PC-3 (cell line): ENCODE measurements around the gene PRKN. TPM values are rescaled to one million over a fixed set of nuclear protein-coding genes. Genes with fewer than 3 reads are reported as not detected.

Experiments used
- ATAC-seq: fragments of 200-7000 bp; cut with Tn5 transposase; 2 replicates; pipeline ENCODE4 v1.9.1; 2020; ENCODE audit warnings: mild to moderate bottlenecking, moderate library complexity
- BruUV-seq: library from RNA; stranded (reverse); fragments of 400-500 nt; replicated peaks from 2 replicates; lab custom pipeline; 2021; lab: Mats Ljungman, UMichigan
- CTCF ChIA-PET: fragments of 300-600 bp; sonication (Branson Sonifier 250); formaldehyde crosslinking; loops from one replicate; lab custom pipeline; 2022; ENCODE audit warnings: antibody characterized with exemption; lab: Charles Lee
- POLR2A ChIA-PET: fragments of 300-600 bp; sonication (Branson Sonifier 250); formaldehyde crosslinking; loops from one replicate; lab custom pipeline; 2022; ENCODE audit warnings: antibody characterized with exemption; ENCODE audit not compliant: unreplicated experiment; lab: Charles Lee
- DNase-seq: peaks from one replicate; pipeline ENCODE4 v3.0.0-alpha.2; 2015
- H2AFZ ChIP-seq: fragments of 300-600 bp; sonication (generic); 2 replicates; pipeline ENCODE4 v1.6.0; 2016; ENCODE audit warnings: antibody characterized with exemption, low read length
- H3F3A ChIP-seq: fragments of 300-600 bp; sonication (generic); one replicate; pipeline ENCODE4 v1.6.0; 2017; ENCODE audit warnings: antibody characterized with exemption, low read length, control low read depth, mild to moderate bottlenecking; ENCODE audit not compliant: unreplicated experiment
- H3K27ac ChIP-seq: fragments of 300-600 bp; sonication (generic); 2 replicates; pipeline ENCODE4 v1.5.1; 2016; ENCODE audit warnings: mild to moderate bottlenecking, low read length
- H3K27me3 ChIP-seq: fragments of 300-600 bp; sonication (generic); 2 replicates; pipeline ENCODE4 v1.6.1; 2016; ENCODE audit warnings: low read length, mixed read lengths
- H3K36me3 ChIP-seq: fragments of 300-600 bp; sonication (generic); 2 replicates; pipeline ENCODE4 v1.6.1; 2016; ENCODE audit warnings: low read depth, mixed run types, low read length, mixed read lengths
- H3K4me1 ChIP-seq: fragments of 300-600 bp; sonication (generic); 2 replicates; pipeline ENCODE4 v1.5.1; 2016; ENCODE audit warnings: low read length; ENCODE audit not compliant: insufficient read depth
- H3K4me2 ChIP-seq: fragments of 300-600 bp; sonication (generic); 2 replicates; pipeline ENCODE4 v1.6.0; 2016; ENCODE audit warnings: low read length
- H3K4me3 ChIP-seq: fragments of 300-600 bp; sonication (generic); 2 replicates; pipeline ENCODE4 v1.5.1; 2016; ENCODE audit warnings: mild to moderate bottlenecking, low read length, mixed read lengths
- H3K79me2 ChIP-seq: fragments of 300-600 bp; sonication (generic); 2 replicates; pipeline ENCODE4 v1.6.1; 2017; ENCODE audit warnings: low read length, mixed read lengths
- H3K9ac ChIP-seq: fragments of 300-600 bp; sonication (generic); 2 replicates; pipeline ENCODE4 v1.6.0; 2016; ENCODE audit warnings: mild to moderate bottlenecking, low read length
- H3K9me2 ChIP-seq: fragments of 300-600 bp; sonication (generic); replicated peaks from 2 replicates; pipeline ENCODE4 v1.6.1; 2016; ENCODE audit warnings: mixed run types, low read length, mixed read lengths
- H3K9me3 ChIP-seq: fragments of 300-600 bp; sonication (generic); 2 replicates; pipeline ENCODE4 v1.6.1; 2016; ENCODE audit warnings: low read length, mixed read lengths
- H4K20me1 ChIP-seq: fragments of 300-600 bp; sonication (generic); 2 replicates; pipeline ENCODE4 v1.6.1; 2016; ENCODE audit warnings: low read length, mixed read lengths
- EZH2 ChIP-seq: fragments of 300-600 bp; sonication (generic); IDR thresholded peaks from one replicate; pipeline ENCODE4 v1.6.1; 2017; ENCODE audit warnings: antibody characterized with exemption, mild to moderate bottlenecking, low read length; ENCODE audit not compliant: unreplicated experiment
- EZH2phosphoT487 ChIP-seq: fragments of 300-600 bp; sonication (generic); IDR thresholded peaks from 2 replicates; pipeline ENCODE4 v1.6.1; 2018; ENCODE audit warnings: mild to moderate bottlenecking, antibody characterized with exemption, low read length, borderline replicate concordance
- intact Hi-C: fragments of 100-400 bp; cut with micrococcal nuclease; formaldehyde crosslinking; loops from 2 replicates; pipeline ENCODE4 v1.9.0; 2023
- total RNA-seq: library from RNA; depleted of rRNA; stranded (reverse); fragments of >200 nt; gene quantifications from 2 replicates; pipeline ENCODE4 v1.2.3, GENCODE V29; 2014
- TF ChIP-seq, protein P1 (sequence below): fragments of 300-600 bp; sonication (generic); conservative IDR thresholded peaks from 2 replicates; pipeline ENCODE4 v1.5.1; 2017; ENCODE audit warnings: antibody characterized with exemption, low read depth, mild to moderate bottlenecking, low read length

PRKN gene
- total RNA-seq, 1 experiment from 2014 or later = not detected

DNA sequence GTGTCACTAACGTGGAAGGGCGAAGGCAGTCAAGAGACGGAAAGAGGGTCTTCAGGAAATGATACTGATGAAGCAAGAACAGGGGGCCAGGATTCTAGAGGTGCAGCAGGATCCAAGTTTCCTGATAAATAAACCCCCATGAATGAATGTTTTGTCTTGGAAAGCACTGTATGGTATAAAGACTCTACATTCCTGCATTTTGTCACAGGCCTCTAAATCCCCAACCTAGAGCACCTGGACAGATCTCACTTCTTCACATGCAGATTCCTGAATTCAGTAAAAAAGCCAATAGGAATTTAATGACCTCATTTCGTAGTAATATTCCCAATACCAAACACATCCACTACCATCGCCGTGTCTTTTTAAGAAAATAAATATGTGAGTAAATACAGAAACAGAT lies 577.8 kb downstream of the PRKN start:
- H3K27me3 ChIP-seq = no peaks in the 10 kb centered on the region
- no peak overlapping the region for H3K9ac ChIP-seq
- ChIA-PET CTCF (no interaction called here), POLR2A (no interaction called here)
- H3K79me2 ChIP-seq = no peaks in the 10 kb centered on the region
- no peaks in the 10 kb centered on the region for H4K20me1 ChIP-seq
- no peak overlapping the region for H3K4me2 ChIP-seq
- no peak overlapping the region for H3K4me3 ChIP-seq
- no peaks in the 10 kb centered on the region for H3F3A ChIP-seq
- H3K4me1 ChIP-seq = no peaks in the 10 kb centered on the region
- H3K9me3 ChIP-seq = no peaks in the 10 kb centered on the region
- intact Hi-C loops = no loop called here
- no TSS peak for BruUV-seq
- ATAC-seq = no peak
- H3K27ac ChIP-seq = no peak overlapping the region
- no peak for DNase-seq
- no peaks in the 10 kb centered on the region for H3K9me2 ChIP-seq
- H3K36me3 ChIP-seq = no peaks in the 10 kb centered on the region
- TF ChIP-seq EZH2phosphoT487 (no peak), EZH2 (no peak)
- TF ChIP-seq, protein P1, sequence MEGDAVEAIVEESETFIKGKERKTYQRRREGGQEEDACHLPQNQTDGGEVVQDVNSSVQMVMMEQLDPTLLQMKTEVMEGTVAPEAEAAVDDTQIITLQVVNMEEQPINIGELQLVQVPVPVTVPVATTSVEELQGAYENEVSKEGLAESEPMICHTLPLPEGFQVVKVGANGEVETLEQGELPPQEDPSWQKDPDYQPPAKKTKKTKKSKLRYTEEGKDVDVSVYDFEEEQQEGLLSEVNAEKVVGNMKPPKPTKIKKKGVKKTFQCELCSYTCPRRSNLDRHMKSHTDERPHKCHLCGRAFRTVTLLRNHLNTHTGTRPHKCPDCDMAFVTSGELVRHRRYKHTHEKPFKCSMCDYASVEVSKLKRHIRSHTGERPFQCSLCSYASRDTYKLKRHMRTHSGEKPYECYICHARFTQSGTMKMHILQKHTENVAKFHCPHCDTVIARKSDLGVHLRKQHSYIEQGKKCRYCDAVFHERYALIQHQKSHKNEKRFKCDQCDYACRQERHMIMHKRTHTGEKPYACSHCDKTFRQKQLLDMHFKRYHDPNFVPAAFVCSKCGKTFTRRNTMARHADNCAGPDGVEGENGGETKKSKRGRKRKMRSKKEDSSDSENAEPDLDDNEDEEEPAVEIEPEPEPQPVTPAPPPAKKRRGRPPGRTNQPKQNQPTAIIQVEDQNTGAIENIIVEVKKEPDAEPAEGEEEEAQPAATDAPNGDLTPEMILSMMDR = no peak
- no peak overlapping the region for H2AFZ ChIP-seq

DNA sequence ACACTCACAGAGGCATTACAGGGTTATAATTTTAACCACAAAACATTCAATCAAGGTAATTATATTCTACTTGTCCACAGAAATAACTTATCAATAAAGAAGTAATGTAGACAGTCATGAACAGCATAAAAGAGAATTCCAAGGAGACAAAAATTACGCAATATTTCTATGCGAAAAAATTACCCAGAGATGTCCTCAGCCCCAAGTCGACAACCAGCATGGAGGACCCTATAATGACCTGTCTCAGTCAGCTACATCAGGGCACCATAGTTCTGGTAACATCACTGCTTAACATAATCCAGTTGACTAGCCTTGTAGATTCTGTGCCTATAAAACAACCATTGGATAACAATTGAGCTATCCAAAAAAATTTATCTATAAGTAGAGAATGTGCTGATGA lies 579.8 kb downstream of the PRKN start:
- ChIA-PET CTCF (no interaction called here), POLR2A (no interaction called here)
- Histone ChIP-seq H3K9ac (no peak overlapping the region), H3K4me1 (no peaks in the 10 kb centered on the region), H3K27ac (no peak overlapping the region), H3K4me3 (no peak overlapping the region), H2AFZ (no peak overlapping the region), H3K4me2 (no peak overlapping the region), H3K36me3 (no peaks in the 10 kb centered on the region), H3F3A (no peaks in the 10 kb centered on the region), H4K20me1 (no peaks in the 10 kb centered on the region), H3K79me2 (no peaks in the 10 kb centered on the region), H3K9me3 (no peaks in the 10 kb centered on the region), H3K27me3 (no peaks in the 10 kb centered on the region), H3K9me2 (no peaks in the 10 kb centered on the region)
- ATAC-seq = no peak
- intact Hi-C loops = no loop called here
- no TSS peak for BruUV-seq
- no peak for DNase-seq
- TF ChIP-seq EZH2 (no peak), EZH2phosphoT487 (no peak)
- TF ChIP-seq, protein P1 = no peak

DNA sequence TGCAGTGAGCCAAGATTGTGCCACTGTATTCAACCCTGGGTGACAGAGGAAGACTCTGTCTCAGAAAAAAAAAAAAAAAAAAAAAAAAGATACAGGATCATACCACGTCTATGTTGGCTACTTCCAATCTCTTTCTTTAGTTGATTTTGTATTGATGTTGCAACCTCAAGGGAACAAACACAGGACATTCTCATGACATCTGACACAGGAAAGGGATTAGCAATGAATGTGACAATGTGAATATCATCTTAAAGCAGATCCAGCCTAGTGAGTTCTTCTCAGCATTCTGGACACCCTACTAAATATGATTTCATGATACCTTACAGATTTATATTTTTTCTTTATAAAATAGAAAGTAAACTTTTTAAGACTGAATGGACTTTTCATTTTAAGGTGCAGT lies 580.3 kb downstream of the PRKN start:
- DNase-seq (no peak), ATAC-seq (no peak)
- H3K27ac ChIP-seq = no peak overlapping the region
- CTCF ChIA-PET = no interaction called here
- no peaks in the 10 kb centered on the region for H3K9me3 ChIP-seq
- H3K9me2 ChIP-seq = no peaks in the 10 kb centered on the region
- no TSS peak for BruUV-seq
- H3K79me2 ChIP-seq = no peaks in the 10 kb centered on the region
- H3K36me3 ChIP-seq = no peaks in the 10 kb centered on the region
- no peaks in the 10 kb centered on the region for H3K4me1 ChIP-seq
- POLR2A ChIA-PET = no interaction called here
- H3K4me3 ChIP-seq = no peak overlapping the region
- intact Hi-C loops = no loop called here
- no peaks in the 10 kb centered on the region for H3F3A ChIP-seq
- H3K27me3 ChIP-seq = no peaks in the 10 kb centered on the region
- no peak overlapping the region for H3K4me2 ChIP-seq
- TF ChIP-seq EZH2 (no peak), EZH2phosphoT487 (no peak)
- H4K20me1 ChIP-seq = no peaks in the 10 kb centered on the region
- no peak overlapping the region for H3K9ac ChIP-seq
- no peak overlapping the region for H2AFZ ChIP-seq
